Chondrocyte (in vitro differentiated cells): ENCODE results near the gene NEUROD2. TPM values are rescaled to one million over a fixed set of nuclear protein-coding genes. Genes with fewer than 3 reads are reported as not detected.

Source experiments
- DNase-seq: peaks from one replicate; pipeline ENCODE4 v3.0.0; 2021; ENCODE audit warnings: mixed read lengths, low spot score
- H3K27ac Mint-ChIP-seq: one replicate; pipeline ENCODE4 v1.8.0; 2021; ENCODE audit warnings: mild to moderate bottlenecking, moderate library complexity, mixed read lengths; ENCODE audit not compliant: unreplicated experiment
- H3K27me3 Mint-ChIP-seq: 2 replicates; pipeline ENCODE4 v1.8.0; 2021; ENCODE audit warnings: low read depth, mixed read lengths
- H3K36me3 Mint-ChIP-seq: 2 replicates; pipeline ENCODE4 v1.8.0; 2021; ENCODE audit warnings: low read depth, mixed read lengths
- H3K4me1 Mint-ChIP-seq: 2 replicates; pipeline ENCODE4 v1.8.0; 2021; ENCODE audit warnings: low read depth, mild to moderate bottlenecking, mixed read lengths
- H3K4me3 Mint-ChIP-seq: one replicate; pipeline ENCODE4 v1.8.0; 2021; ENCODE audit warnings: mild to moderate bottlenecking, moderate library complexity, mixed read lengths; ENCODE audit not compliant: unreplicated experiment
- H3K9me3 Mint-ChIP-seq: 2 replicates; pipeline ENCODE4 v1.8.0; 2021; ENCODE audit warnings: low read depth, mixed read lengths
- total RNA-seq: library from RNA; stranded (reverse); gene quantifications from 3 replicates; pipeline ENCODE4 v1.2.1, GENCODE V29; 2021
- TF ChIP-seq, protein P1 (sequence below): fragments of 200-600 bp; sonication (generic); IDR thresholded peaks from 2 replicates; pipeline ENCODE4 v1.5.0; 2021; ENCODE audit warnings: antibody characterized with exemption, mild to moderate bottlenecking, moderate library complexity

NEUROD2 gene
- total RNA-seq, 1 donor from 2014 or later: not detected

DNA sequence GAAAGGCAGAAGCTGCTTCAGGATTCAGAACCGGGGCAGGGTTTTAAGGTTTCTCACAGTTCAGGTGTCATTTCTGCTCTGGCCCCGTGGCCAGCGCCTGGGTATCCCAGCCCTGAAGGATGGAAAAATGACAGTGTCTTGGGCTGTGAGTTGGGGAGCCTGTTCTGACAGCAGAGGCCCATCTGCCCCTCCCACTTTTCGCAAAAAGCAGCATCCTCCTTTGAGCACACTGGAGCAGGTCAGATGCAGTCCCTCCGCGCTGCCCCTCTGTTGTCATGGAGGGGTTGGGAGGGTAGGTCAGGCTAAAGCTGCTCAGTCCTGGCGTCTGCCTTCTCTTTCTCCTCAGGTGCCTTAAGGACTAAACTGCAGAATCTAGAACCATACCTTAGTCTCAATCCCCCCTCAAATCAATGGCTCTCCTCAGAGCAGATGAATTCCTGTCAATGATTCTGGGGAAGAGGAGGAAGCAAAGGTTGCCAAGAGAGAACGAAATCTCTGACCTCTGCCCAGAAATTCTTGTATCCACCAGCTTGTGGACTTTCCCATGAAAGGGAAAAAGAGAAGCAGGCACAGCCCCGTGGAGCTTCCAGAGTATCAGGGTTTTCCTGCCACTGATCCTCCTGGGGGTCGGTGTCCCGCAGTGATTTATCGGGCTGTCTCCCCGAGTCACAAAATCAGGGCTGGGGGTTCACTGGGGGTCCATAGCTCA lies 7.3 kb downstream of the NEUROD2 start:
- DNase-seq: no peak
- H3K36me3 Mint-ChIP-seq: no peaks in the 10 kb centered on the region
- TF ChIP-seq, protein P1, sequence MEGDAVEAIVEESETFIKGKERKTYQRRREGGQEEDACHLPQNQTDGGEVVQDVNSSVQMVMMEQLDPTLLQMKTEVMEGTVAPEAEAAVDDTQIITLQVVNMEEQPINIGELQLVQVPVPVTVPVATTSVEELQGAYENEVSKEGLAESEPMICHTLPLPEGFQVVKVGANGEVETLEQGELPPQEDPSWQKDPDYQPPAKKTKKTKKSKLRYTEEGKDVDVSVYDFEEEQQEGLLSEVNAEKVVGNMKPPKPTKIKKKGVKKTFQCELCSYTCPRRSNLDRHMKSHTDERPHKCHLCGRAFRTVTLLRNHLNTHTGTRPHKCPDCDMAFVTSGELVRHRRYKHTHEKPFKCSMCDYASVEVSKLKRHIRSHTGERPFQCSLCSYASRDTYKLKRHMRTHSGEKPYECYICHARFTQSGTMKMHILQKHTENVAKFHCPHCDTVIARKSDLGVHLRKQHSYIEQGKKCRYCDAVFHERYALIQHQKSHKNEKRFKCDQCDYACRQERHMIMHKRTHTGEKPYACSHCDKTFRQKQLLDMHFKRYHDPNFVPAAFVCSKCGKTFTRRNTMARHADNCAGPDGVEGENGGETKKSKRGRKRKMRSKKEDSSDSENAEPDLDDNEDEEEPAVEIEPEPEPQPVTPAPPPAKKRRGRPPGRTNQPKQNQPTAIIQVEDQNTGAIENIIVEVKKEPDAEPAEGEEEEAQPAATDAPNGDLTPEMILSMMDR: no peak
- H3K4me3 Mint-ChIP-seq: no peak overlapping the region
- H3K9me3 Mint-ChIP-seq: no peaks in the 10 kb centered on the region
- H3K4me1 Mint-ChIP-seq: peaks cover 5% of the 10 kb centered on the region
- peaks cover 78% of the 10 kb centered on the region for H3K27me3 Mint-ChIP-seq
- H3K27ac Mint-ChIP-seq: no peak overlapping the region

DNA sequence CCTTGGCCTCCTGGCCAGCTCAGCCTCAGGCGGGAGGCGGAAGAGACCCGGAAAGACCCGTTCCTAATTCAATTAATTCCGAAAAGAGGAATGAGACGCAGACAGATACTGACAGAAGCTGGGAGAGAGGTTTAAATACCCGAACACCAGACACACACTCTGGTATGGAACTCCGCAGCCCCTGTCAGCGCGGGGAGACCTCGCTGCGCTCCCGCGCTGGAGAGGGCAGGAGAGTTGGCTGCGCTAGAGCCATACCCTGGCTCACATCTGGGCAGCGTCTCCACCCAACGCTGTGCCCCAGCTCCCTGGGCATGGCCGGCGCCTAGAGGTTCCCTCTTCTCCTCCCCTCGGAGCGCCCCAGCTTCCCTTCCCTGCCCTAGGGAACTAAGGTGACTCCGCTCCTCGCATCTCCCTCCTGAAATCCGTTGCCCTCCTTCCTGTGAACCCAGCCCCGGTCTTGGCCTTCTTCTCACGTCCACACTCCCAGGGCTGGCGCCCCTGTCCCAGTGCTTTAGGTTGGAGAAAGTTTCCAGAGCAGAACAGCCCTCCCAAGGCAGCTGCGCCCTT lies 8.0 kb downstream of the NEUROD2 start:
- no peak overlapping the region for H3K4me3 Mint-ChIP-seq
- no peaks in the 10 kb centered on the region for H3K9me3 Mint-ChIP-seq
- H3K36me3 Mint-ChIP-seq: peaks cover 3% of the 10 kb centered on the region
- H3K27ac Mint-ChIP-seq: no peak overlapping the region
- peaks cover 3% of the 10 kb centered on the region for H3K4me1 Mint-ChIP-seq
- DNase-seq: no peak
- TF ChIP-seq, protein P1: no peak
- H3K27me3 Mint-ChIP-seq: peaks cover 80% of the 10 kb centered on the region

DNA sequence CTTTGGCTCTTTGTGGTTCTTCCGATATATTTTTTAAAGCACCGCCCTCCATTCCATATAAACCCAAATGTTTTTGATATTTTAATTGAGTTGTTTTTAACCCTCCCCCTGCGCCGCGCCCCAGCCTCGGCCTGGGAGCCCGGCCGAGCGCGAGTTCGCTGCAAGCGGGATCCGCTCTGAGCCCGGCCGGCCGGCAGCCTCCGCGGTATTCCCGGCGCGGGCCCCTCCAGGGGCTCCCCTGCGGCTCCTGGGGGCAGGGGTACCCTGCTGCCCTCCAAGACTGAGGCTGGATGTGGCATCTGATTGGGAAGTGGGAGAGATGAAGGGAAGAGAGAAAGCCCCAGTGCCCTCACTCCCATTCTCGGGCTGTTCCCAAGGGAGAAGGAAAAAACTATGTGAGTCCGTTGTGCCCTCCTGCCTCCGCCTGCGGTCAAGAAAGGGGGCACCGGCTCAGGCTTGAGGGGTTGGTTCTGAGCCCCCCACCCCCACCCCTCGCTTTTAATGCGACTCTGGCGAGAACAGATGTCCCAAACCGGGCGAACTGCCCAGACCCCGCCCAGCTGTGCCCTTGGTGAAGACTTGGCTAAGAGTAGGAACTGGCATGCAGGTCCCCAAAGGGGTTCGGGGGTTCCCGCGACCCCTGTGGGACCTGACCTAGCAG lies 8.6 kb downstream of the NEUROD2 start:
- H3K4me1 Mint-ChIP-seq: peaks cover 3% of the 10 kb centered on the region
- H3K27ac Mint-ChIP-seq: no peak overlapping the region
- no peak for DNase-seq
- H3K36me3 Mint-ChIP-seq: peaks cover 3% of the 10 kb centered on the region
- H3K9me3 Mint-ChIP-seq: no peaks in the 10 kb centered on the region
- H3K4me3 Mint-ChIP-seq: no peak overlapping the region
- TF ChIP-seq, protein P1: no peak
- peaks cover 82% of the 10 kb centered on the region for H3K27me3 Mint-ChIP-seq

DNA sequence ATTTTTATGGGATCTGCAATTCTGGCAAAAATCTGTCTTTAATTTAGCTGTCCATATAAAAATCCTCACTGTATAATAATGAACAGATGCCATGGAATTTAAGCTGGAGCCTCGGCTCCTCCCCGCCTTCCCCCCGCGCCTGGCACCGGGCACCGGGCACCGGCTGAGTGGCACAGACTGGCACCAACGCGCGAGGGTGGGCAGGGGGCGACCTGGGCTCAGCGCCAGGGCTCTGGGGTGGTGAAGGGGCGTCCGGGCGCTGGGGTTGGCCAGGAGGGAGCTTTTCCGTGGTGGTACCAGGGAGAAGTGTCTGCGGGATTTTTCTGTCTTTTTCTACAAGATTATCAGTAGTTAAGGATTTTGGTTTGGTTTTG lies 9.1 kb downstream of the NEUROD2 start:
- peaks cover 3% of the 10 kb centered on the region for H3K4me1 Mint-ChIP-seq
- no peaks in the 10 kb centered on the region for H3K9me3 Mint-ChIP-seq
- no peak overlapping the region for H3K27ac Mint-ChIP-seq
- no peak for DNase-seq
- H3K4me3 Mint-ChIP-seq: no peak overlapping the region
- H3K27me3 Mint-ChIP-seq: peaks cover 84% of the 10 kb centered on the region
- peaks cover 3% of the 10 kb centered on the region for H3K36me3 Mint-ChIP-seq
- TF ChIP-seq, protein P1: no peak

DNA sequence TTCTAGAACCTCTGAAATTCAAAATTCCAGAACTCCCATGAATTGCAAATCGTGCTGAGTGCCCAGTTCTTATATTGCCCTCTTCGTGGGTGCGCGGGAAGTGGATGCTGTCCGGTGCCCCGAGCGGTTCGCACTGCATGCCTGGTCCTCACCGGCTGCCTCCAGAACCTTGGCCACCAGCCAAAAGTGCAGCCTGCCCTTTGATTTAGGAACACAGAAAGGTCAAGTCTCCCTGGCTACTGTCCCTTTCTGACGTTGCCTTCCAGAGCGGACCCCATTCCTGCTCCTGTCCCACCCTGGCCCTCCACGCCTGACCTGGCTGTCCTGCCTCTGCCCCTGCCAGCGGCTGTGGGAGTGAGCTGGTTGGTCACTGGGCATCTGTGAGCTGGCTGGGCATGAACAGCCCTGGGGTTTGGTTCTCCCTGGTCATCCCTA lies 9.7 kb downstream of the NEUROD2 start:
- no peak overlapping the region for H3K27ac Mint-ChIP-seq
- peaks cover 3% of the 10 kb centered on the region for H3K4me1 Mint-ChIP-seq
- peaks cover 3% of the 10 kb centered on the region for H3K36me3 Mint-ChIP-seq
- H3K9me3 Mint-ChIP-seq: no peaks in the 10 kb centered on the region
- no peak overlapping the region for H3K4me3 Mint-ChIP-seq
- DNase-seq: no peak
- peaks cover 84% of the 10 kb centered on the region for H3K27me3 Mint-ChIP-seq
- TF ChIP-seq, protein P1: no peak
